Inflammatory macrophage (primary cell): ENCODE data around the gene LAX1.
"Not testable (repeated sequence)": the region's sequence is repeated elsewhere in the genome, so short reads cannot be mapped to it uniquely, and the experiment has no call there.

Experiments used
- DNase-seq, 2 donors: peaks; one replicate each; pipeline ENCODE4 v3.0.0-alpha.2; 2020 to 2022
- total RNA-seq, 18 experiments: gene quantifications; one replicate each; lab custom pipeline; 2026; ENCODE audit warnings: mixed read lengths in 6 of 18, inconsistent platforms in 2 of 18; lab: John Stamatoyannopoulos, UW

The LAX1 gene
- 0 to 0.41 (median 0.10) reads per million in 18 experiments for total RNA-seq

- no peak for DNase-seq
Observed at GRCh38 chr1:203765029-203765837, at the start of gene LAX1. LAX1 (plus strand) TSS chr1:203765183; CDS start chr1:203765566, 383 bp downstream.

- no peak for DNase-seq
Observed at GRCh38 chr1:203717120-203717519, 47.9 kb upstream of the LAX1 start.

- DNase-seq = no peak
Observed at GRCh38 chr1:203720242-203720641, 44.7 kb upstream of the LAX1 start.

GRCh38 chr1:203722909-203723308 is 42.1 kb upstream of the LAX1 start:
- peak; percentile 9 to 41 for DNase-seq

GRCh38 chr1:203726417-203726867 is 38.5 kb upstream of the LAX1 start:
- no peak for DNase-seq

GRCh38 chr1:203733009-203733863 is 31.7 kb upstream of the LAX1 start:
- no peak for DNase-seq

GRCh38 chr1:203742436-203742835 is 22.5 kb upstream of the LAX1 start:
- no peak for DNase-seq

- no peak for DNase-seq
Observed at GRCh38 chr1:203743091-203743571, 21.9 kb upstream of the LAX1 start.

- peak; percentile 59 to 64 for DNase-seq
Observed at GRCh38 chr1:203744075-203744972, 20.7 kb upstream of the LAX1 start.

GRCh38 chr1:203746281-203746680 is 18.7 kb upstream of the LAX1 start:
- DNase-seq = no peak

GRCh38 chr1:203751051-203751450 is 13.9 kb upstream of the LAX1 start:
- DNase-seq = no peak

GRCh38 chr1:203751618-203752361 is 13.2 kb upstream of the LAX1 start:
- DNase-seq = not testable (repeated sequence)

GRCh38 chr1:203754455-203754864 is 10.5 kb upstream of the LAX1 start:
- DNase-seq = no peak

- no peak for DNase-seq
Observed at GRCh38 chr1:203756036-203756435, 8.9 kb upstream of the LAX1 start.

GRCh38 chr1:203758749-203759148 is 6.2 kb upstream of the LAX1 start:
- not testable (repeated sequence) for DNase-seq

- DNase-seq = no peak
Observed at GRCh38 chr1:203760506-203760905, 4.5 kb upstream of the LAX1 start.

- not testable (repeated sequence) for DNase-seq
Observed at GRCh38 chr1:203761958-203762357, 3.0 kb upstream of the LAX1 start.

GRCh38 chr1:203763505-203763904 is 1.5 kb upstream of the LAX1 start:
- DNase-seq = no peak

GRCh38 chr1:203764105-203765028 is 616 bp upstream of the LAX1 start:
- no peak for DNase-seq

GRCh38 chr1:203768256-203768655 is 3.3 kb downstream of the LAX1 start:
- no peak for DNase-seq
